Hippocampal formation (tissue), 2 donors: ENCODE results near the gene UBE2M.

Experiments
- DNase-seq, 2 donors: peaks; one replicate each; lab custom pipeline; 2025; lab: John Stamatoyannopoulos, UW

Gene UBE2M

GRCh38 chr19:58570770-58571574, 12.6 kb upstream of the UBE2M start:
- DNase-seq = no peak

- no peak for DNase-seq
Measured at GRCh38 chr19:58569943-58570670, 11.7 kb upstream of the UBE2M start.

- no peak for DNase-seq
Measured at GRCh38 chr19:58569191-58569942, 11.0 kb upstream of the UBE2M start.

GRCh38 chr19:58568453-58569130, 10.2 kb upstream of the UBE2M start:
- no peak for DNase-seq

GRCh38 chr19:58566989-58567388, 8.6 kb upstream of the UBE2M start:
- no peak for DNase-seq

- no peak for DNase-seq
Measured at GRCh38 chr19:58563823-58564222, 5.4 kb upstream of the UBE2M start.

GRCh38 chr19:58563034-58563573, 4.7 kb upstream of the UBE2M start:
- DNase-seq = no peak

GRCh38 chr19:58562122-58563033, 4.0 kb upstream of the UBE2M start:
- no peak for DNase-seq

GRCh38 chr19:58561373-58562121, 3.1 kb upstream of the UBE2M start:
- no peak for DNase-seq

GRCh38 chr19:58560921-58561320, 2.5 kb upstream of the UBE2M start:
- no peak for DNase-seq

GRCh38 chr19:58560007-58560887, 1.8 kb upstream of the UBE2M start:
- no peak for DNase-seq

- DNase-seq = no peak
Measured at GRCh38 chr19:58559275-58560006, 1.0 kb upstream of the UBE2M start.

GRCh38 chr19:58558623-58559274, 338 bp upstream of the UBE2M start:
- no peak for DNase-seq

GRCh38 chr19:58557221-58558065, 968 bp downstream of the UBE2M start:
- no peak for DNase-seq

- DNase-seq = no peak
Measured at GRCh38 chr19:58556622-58557220, 1.7 kb downstream of the UBE2M start.

GRCh38 chr19:58555920-58556621, 2.3 kb downstream of the UBE2M start:
- no peak for DNase-seq
